Measurements from ENCODE around the gene ALDH3A2.

GRCh38 chr17:19659366-19660177, 11.0 kb downstream of the ALDH3A2 start:
- no peak for TF ChIP-seq POLR2AphosphoS5 (IDR thresholded peaks at IDR 0.05; ENCODE audit: borderline replicate concordance, low read depth, low read length)
- no peak for TF ChIP-seq EZH2 (IDR thresholded peaks at IDR 0.05)

Measured in SK-N-MC (cell line).